Dermis microvascular lymphatic vessel endothelial cell (primary cell): ENCODE results near the gene TPCN2. TPM values are rescaled to one million over a fixed set of nuclear protein-coding genes. Genes with fewer than 3 reads are reported as not detected.
"Not testable (repeated sequence)": the region's sequence is repeated elsewhere in the genome, so short reads cannot be mapped to it uniquely, and the experiment has no call there.

Source experiments
- DNase-seq, 2 donors: peaks; one replicate each; pipeline versions ENCODE4 v3.0.0 to v3.0.0-alpha.2; 2010; ENCODE audit warnings: low read depth in 2 of 2
- total RNA-seq: library from RNA; depleted of rRNA; stranded (reverse); fragments of >200 nt; gene quantifications from 2 replicates; pipeline ENCODE4 v1.2.1, GENCODE V29; 2014

TPCN2 gene
- total RNA-seq, 1 donor from 2014 or later = 9.1 TPM

DNA sequence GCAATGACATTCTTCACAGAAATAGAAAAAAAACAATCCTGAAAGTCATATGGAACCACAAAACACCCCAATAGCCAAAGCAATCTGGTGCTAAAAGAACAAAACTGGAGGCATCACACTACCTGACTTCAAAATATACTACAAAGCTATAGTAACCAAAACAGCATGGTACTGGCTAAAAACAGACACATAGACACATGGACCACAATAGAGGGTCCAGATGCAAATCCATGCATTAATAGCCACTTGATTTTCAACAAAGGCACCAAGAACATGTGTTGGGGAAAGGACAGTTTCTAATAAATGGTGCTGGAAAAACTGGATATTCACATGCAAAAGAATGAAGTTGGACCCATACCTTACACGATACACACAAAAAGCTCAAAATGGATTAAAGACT is 79.2 kb downstream of the TPCN2 start:
- no peak for DNase-seq

DNA sequence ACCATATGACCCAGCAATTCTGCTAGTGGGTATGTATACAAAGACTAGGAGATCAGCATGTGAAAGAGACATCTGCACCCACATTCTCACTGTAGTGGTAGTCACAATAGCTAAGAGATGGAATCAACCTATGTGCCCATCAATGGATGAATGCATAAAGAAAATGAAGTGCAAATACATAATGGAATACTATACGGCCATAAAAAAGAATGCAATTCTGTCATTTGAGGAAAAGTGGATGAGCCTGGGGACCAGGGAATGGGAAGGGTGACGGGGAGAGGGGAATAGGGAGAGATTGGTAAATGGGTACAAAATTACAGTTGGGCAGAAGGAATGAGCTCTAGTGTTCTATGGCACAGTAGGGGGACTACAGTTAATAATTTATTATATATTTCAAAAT is 80.3 kb downstream of the TPCN2 start:
- no peak for DNase-seq

DNA sequence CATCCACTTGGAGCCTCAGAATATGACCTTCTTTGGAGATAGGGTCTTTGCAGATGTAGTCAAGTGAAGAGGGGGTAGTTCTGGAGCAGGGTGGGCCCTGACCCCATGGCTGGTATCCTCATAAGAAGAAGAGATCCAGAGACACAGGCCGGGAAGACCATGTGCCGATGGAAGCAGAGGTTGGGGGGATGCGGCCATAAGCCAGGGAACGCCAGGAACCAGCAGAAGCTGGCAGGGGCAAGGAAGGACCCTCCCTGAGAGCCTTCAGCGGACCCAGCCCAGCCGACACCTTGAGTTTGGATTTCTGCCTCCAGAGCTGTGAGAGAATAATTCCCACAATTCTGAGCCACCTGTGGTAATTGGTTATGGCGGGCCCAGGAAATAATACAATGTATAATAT is 80.9 kb downstream of the TPCN2 start:
- no peak for DNase-seq

DNA sequence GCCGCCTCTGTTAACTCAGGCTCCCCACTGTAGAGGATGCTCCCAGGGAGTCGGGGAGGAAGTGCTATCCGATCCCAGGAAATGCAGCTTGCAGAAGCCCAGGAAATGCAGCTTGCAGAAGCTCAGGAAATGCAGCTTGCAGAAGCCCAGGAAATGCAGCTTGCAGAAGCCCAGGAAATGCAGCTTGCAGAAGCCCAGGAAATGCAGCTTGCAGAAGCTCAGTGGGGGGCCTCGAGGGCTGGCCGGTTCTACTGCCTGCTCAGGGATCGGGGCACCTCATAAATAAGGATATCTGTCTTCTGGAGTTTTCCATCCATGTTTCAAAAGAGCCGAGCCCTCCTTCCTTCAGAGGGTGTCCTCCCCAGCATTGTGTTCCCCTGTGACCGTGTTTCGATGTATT is 81.9 kb downstream of the TPCN2 start:
- DNase-seq = no peak

DNA sequence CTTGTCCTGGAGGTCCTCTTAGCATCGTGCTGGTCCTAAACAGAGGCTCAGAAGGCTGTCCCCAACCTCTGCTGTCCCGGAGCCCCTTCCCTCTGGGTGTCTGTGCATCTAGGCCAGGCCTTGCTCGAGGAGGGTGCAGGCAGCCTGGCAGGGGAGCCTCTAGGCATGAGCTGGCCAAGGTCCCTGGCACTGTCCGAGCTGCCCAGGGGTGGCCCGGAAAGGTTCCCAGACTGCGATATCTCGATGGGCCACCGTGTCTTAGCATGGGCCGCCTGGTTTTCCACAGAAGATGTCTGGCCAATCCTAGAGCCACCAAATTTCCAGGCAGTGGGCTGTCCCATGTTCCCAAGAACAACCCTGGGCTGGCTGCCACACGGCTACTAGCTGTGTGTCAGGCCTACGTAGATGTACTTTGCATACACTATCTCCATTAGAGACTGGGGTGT is 82.4 kb downstream of the TPCN2 start:
- DNase-seq = no peak

DNA sequence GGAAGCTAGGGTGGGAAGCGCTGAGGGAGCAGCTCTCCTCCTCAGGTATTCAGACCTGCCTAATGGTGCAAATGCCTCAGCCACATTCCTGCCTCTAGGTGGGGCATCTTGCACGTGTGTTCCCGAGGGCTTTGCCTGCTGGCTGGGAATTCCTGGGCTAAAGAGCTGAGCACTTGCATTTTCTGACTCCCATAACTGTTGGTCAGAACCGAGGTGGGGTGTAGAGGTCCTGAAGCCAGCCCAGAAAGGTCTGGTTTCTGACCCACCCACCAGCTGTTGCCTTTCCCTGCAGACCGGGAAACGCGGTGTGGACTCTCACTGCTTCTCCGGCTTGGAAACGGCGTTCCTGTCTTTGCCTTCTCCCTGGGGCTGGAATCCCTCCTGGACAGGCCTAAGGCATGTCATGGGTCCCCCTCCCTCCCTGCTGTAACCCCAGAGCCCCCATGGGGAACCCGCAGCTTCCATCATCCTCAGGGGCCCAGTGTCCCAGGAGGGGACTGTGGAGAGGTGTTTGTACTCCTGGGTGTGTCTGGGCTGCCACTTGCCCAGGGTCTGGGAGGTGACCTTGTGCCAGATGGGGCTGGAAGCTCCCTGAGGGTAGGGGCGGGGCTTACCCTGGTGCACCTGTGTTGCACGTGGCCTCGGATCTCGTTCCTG is 83.0 kb downstream of the TPCN2 start:
- DNase-seq = peak; percentile 70 to 79

DNA sequence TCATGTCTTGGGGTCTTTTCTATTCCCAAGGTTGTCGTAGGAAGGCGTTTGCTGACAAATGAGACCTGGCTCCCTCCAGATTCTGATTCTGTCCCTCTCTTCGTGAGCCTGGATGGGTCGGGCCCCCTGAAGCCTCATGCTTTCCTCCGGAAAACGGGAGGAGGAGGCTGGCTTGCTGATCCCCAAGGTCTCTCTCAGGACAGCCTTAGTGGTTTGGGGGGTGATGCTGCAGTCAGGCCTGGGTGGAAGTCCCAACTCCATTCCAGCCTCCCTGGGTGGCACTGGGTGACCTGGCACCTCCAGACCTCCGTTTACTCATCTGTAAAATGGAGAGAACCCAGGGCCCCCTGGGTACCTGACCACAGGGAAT is 83.6 kb downstream of the TPCN2 start:
- no peak for DNase-seq

DNA sequence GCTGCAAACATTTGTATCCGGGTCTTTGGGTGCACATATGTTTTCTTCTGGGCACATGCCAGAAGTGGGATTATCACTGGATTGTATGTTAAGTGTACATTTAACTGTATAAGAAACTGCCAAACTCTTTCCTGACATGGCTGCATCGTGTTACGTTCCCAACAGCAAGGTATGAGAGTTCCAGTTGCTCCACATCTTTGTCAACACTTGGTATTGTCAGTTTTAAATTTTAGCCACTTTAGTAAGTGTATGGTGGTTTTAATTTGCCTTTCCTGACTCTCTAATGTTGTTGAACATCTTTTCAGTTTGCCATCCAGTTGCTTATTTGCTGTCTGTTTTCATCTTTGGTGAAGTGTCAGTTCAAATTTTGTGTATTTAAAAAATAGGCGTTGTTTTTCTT is 84.5 kb downstream of the TPCN2 start:
- no peak for DNase-seq

DNA sequence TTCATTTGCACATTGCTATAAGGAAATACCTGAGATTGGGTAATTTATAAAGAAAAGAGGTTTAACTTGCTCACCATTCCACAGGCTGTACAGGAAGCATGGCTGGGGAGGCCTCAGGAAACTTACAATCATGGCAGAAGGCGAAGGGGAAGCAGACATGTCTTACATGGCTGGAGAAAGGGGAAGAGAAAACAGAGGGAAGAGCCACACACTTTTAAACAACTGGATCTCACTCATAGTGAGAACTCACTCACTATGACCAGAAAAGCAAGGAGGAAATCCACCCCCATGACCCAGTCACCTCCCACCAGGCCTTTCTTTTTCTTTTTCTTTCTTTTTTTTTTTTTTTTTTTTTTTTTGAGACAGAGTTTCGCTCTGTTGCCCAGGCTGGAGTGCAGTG is 85.5 kb downstream of the TPCN2 start:
- not testable (repeated sequence) for DNase-seq

DNA sequence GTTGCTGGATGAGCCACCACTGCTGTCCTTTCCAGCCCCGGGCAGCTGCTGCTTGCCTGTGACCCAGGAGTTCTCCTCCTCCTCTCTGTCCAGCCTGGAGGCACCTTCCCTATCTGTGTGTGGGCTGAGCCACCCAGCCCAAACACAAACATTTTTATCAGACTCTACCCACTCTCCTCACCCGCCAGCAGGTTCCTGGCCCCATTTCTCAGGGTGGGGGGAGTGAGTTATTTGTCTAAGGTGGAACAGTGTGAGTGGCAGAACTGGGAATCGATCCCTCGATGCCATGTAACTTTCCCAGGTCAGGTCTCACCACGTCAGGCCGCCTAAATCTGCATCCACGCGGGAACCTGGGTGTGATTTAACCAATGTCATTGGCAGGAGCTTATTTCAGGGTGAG is 86.2 kb downstream of the TPCN2 start:
- no peak for DNase-seq

DNA sequence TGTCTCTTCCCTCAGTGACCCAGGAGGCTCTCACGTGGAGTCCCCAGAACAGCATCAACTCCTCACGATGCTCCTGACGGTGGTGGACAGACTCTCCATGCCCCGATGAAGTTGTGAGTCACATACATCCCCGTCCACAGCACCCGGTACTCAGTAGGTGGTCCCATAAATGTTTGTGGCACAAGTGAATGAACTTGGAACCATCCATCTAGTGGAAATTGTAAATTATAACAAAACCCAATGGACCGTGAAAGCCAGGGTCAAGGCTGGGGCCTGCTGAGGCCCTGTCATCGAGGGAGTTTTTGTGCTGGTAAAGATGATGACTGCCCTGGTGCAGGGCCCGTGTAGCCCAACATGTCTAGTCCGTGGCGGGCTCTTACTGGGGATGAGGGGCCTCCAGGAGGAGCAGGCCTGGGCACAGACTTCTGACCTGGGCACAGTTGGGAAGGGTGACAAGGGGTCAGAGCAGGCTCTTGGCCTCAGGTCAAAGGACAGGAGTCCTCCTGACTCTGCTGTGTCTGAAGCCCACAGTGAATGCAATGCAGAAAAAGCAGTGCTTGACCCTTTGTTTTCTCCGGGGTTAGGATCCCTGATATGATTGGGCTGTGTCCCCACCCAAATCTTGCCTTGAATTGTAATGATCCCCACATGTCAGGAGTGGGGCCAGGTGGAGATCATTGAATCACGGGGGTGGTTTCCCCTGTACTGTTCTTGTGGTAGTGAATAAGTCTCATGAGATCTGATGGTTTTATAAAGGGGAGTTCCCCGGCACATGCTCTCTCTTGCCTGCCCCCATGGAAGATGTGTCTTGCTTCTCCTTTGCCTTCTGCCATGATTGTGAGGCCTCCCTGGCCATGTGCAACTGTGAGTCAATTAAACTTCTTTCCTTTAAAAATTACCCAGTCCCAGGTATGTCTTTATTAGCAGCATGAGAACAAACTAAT is 87.0 kb downstream of the TPCN2 start:
- no peak for DNase-seq

DNA sequence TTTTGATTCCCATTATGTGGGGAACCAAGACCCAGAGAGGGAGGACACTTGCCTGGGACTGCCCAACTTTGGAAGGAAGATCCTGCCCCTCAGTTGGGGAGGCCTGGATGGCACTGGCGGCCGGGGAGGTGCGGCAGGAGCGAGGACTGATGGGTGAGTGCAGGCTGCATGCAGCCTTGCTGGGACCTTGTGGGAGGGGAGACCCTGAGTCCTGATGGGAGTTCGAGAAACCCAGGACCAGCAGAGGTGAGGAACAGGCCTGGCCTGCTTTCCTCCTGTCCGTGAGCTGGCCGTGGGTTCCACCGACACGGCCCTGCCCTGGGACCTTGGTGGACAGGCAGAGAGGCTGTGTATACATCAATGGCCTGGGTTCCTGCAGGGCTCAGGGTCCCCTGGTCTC is 87.7 kb downstream of the TPCN2 start:
- no peak for DNase-seq

DNA sequence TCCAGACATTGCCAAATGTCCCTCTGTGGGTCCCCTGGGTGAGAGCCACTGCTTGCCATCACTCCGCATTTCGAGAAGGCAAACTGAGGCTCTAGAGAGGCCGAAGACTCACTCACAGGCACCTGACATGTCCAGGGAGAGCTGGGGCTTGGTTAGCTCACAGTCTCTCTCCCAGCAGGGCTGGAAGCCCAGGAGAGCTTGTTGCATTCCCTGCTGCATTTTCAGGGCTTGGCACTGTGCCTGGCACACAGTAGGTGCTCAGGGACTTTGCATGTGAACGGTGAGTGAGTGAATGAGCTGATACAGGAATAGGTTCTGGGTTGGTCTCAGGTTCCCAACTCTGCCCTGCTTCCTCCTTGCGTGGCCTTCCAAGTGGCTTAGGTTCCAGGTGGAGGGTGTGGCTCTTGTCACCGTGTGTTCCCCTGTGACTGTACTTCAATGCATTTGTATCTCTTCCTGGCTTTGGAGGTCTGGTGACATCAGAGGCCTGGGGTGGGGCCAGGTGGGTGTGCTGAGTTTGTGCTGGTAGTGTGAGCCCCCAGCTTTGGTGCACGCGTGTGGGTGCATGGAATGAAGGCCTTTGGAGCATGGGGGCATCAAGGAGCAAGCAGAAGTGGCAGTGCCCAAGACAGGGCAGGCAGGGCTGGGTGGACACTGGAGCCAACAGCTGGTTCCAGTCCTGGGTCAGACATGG is 88.6 kb downstream of the TPCN2 start:
- DNase-seq = no peak

DNA sequence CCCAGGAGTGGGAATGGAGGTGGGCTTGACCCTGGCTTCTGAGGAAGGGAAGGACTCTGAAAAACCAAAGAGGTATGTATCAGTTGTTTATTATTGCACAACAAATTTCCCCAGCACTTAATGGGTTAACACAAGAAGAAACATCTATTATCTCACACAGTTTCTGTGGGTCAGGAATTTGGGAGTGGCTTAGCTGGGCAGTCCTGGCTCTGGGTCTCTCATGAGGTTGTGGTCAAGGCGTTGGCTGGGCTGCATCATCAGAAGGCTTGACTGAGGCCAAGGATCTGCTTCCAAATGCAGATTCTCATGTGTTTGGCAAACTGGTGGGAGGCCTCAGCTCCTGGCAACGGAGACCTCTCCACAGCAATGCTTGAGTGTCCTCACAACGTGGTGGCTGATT is 89.5 kb downstream of the TPCN2 start:
- no peak for DNase-seq

DNA sequence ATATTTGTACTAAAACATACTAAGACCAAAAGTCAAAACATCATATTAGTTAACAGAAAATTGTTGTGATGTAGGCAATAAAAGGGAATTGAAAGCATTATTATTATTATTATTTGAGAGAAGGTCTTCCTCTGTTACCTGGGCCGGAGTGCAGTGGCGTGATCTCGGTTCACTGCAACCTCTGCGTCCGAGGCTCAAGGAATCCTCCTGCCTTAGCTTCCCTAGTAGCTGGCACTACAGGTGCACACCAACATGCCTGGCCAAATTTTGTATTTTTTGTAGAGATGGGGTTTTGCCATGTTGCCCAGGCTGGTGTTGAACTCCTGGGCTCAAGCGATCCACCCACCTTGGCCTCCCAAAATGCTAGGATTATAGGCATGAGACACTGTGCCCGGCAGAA is 91.4 kb downstream of the TPCN2 start:
- not testable (repeated sequence) for DNase-seq

DNA sequence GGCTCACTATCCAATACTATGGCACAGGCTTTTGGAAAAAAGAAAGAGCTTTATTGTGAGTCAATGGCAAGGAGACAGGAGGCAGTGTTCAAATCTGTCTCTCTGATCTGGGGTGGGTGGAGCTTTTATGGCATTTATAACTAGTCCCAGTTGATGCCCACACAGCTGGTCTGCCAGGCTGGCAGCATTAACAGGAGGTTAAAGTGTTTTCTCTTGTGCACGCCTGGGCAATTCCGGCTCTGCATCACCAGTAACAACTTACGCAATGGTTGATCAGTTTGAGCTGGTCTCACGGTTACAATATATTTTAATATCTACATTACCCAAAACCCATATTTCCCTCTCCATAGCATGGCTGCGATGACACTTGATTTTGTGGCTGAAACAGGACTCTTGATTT is 91.9 kb downstream of the TPCN2 start:
- DNase-seq = no peak

DNA sequence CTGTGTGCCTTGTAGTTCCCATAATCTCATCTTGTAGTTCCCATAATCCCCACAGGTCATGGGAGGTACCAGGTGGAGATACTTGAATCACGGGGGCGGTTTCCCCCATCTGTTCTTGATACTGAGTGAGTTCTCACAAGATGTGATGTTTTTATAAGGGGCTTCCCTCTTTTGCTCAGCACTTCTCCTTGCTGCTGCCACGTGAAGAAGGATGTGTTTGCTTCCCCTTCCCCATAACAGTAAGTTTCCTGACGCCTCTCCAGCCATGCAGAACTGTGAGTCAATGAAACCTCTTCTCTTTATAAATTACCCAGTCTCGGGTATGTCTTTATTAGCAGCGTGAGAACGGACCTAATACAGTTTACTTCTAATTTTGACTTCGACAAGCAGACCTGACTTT is 93.0 kb downstream of the TPCN2 start:
- no peak for DNase-seq

DNA sequence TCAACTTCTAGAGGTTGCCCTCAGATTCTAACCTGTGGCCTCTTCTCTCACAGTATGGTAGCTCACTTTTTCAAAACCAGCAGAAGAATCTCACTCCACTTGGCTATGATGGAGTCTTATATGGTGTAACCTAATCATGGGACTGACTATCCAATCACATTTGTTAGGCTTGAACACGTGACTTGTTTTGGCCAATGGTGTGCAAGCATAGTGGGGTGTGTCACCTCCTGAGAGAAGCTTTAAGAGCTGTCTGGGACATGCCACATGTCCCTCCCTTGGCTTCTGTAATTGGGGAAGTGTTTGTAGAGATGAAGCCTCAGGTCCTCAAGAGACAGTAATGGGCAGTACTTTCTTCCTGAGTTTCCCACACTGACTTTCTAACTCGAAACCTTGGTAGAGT is 94.2 kb downstream of the TPCN2 start:
- DNase-seq = no peak

DNA sequence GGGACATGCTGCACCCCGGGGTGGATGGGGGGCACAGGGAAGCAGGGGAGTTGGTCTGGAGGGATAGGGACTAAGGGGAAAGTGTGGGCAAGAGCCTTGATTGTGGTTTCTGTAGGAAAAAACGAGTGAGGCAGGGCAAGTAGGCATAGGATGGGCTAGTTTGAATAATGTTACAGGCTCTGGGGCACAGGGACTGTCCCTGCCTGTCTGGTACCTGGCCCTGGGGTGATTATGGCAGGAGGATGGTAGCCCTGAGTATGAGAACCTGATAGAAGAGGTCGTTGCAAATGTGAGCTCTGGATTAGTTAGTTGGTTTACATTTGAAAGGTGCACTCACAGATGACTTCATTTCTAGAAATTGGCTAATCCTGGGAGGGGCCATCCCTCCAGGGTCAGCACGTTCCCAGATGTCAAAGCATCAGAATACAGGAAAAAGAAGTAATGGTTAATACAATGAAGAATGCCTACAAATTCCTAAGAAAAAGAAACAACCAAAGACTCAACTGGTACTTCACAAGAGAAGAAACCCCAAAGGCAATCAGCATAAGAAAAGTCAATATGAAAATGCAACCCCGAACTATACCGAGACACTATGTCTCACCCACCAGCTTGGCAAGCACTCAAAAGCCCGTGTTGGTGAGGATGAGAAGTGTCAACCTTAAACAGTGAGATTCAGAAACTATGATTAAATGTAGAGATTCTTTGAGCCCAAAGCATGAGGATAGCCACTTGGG is 95.8 kb downstream of the TPCN2 start:
- no peak for DNase-seq

DNA sequence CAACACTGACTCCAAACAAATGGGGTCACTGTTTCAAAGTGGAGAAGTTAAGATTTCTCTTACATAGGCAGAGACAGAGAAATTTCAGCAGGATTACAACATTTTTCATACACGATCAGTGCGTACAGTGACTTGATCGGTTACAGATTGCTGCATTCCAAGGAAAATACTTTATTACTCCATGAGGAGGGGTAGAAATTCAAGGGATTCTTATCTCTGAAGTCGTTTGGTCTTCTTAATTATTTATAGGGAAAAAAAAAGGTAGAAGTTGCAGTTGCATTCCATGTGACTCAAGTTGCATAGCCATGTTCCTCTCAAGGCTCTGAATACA is 96.3 kb downstream of the TPCN2 start:
- DNase-seq = no peak

DNA sequence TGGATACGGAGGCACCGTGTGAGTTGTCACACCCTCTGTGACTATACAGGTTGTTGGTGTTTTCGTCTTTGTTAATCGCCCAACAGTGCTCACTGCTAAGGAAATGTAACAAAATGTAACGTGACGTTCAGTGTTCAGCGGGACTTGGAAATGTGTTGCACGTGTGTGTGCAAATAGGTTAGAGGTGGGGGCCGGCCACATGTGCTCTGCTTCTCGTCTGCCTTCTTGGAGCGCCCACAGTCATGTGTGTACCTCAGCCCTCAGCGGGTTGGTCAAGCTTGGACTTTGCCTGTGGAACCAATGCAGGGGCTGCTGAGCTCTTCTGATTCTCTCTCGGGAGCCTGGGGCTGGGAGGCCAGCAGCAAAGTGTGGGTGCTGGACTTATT is 99.6 kb downstream of the TPCN2 start:
- DNase-seq = no peak

DNA sequence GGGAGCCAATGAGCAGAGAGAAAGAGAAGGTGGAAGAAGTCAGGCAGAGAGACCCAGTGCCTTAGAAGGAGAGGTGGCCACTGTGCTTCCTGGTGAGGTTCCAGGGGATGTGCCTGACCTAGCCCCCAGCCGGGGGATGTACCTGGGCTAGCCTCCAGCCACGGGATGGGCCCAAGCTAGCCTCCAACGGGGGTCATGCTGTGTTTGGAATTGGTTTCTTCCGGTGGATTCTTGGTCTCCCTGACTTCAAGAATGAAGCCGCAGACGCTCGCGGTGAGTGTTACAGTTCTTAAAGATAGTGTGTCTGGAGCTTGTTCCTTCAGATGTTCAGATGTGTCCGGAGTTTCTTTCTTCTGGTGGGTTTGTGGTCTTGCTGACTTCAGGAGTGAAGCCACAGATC is 100.1 kb downstream of the TPCN2 start:
- DNase-seq = no peak
